Measurements from ENCODE around the gene CUL5.
"Not testable (repeated sequence)": the region's sequence is repeated elsewhere in the genome, so short reads cannot be mapped to it uniquely, and the experiment has no call there.

CUL5 gene

DNA sequence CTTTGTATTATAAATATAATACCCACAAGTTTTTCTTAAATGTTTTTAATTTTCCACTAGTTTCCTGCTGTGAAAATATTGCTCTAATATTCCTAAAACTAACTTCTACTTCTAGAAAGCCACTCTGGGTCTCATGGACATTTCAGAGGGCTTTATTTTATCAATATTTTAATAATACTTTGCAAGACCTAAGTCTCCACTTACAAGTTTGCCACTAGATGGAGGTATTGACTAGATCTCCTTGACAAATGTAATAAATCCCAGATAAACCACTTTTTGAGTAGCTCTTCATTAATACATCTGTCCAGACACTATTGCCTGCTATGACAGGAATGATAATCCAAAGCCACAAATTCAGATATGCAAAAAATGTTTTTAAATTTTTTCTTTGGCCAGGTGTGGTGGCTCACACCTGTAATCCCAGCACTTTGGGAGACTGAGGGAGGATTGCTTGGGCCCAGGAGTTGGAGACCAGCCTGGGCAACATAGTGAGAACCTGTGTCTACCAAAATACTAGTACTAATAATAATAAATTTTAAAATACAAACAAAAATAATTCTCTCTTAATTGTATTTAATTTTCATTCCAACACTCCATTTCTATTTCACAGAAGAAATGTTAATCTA is 109.2 kb downstream of the CUL5 start:
- DNase-seq, result peak; percentile 62

DNA sequence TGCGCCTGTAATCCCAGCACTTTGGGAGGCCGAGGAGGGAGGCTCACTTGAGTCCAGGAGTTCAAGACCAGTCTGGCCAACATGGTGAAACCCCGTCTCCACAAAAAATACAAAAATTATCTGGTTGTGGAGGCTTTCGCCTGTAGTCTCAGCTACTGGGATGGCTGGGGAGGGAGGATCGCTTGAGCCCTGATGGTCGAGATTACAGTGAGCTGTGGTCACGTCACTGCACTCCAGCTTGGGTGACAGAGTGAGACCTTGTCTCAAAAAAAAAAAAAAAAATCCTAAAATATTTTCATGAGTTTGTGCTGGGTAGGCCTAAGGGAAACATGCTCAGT is 112.2 kb downstream of the CUL5 start:
- not testable (repeated sequence) for DNase-seq

DNA sequence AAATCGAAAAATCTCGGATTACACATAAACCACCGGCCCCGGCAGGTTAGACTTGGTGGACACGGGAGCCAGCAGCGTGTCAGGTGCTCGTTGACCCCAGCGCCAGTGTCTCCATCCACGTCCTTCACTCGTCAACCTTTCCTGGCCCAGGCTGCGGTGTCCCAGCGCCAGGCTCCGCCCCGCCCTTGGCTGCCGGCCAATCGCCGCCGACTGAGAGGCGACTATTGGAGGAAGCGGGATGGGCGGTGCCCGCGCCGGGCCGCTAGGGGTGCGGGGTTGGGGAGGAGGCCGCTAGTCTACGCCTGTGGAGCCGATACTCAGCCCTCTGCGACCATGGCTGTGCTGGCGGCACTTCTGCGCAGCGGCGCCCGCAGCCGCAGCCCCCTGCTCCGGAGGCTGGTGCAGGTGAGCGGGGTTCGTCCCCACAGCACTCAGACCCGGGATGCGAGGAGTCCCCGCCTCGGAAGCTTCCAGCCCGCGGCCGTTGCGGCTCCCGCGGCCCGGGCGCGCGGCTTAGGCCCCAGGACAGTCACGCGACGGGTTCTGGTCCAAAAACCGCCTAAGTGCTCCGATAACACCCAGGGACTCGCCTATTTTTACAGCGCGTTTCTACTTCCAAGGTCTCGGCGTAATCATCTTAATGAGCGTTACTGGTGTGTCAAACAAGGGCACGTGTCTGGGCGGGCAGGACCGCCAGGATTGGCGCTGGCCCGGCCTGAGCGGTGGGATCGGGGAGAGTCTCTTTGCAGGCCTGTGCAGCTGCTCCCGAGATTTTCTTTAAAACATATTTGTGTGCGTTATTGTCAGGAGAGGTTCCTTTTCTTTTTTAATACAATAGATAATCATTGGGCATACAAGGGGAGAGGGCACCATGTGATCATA is 112.8 kb downstream of the CUL5 start, which contains the start of gene ACAT1:
Gene ACAT1 (plus strand): TSS at position 294 of the 882 bp plus-strand sequence. CDS start 40 bp downstream, at position 334.
- DNase-seq, result peak; percentile 91

DNA sequence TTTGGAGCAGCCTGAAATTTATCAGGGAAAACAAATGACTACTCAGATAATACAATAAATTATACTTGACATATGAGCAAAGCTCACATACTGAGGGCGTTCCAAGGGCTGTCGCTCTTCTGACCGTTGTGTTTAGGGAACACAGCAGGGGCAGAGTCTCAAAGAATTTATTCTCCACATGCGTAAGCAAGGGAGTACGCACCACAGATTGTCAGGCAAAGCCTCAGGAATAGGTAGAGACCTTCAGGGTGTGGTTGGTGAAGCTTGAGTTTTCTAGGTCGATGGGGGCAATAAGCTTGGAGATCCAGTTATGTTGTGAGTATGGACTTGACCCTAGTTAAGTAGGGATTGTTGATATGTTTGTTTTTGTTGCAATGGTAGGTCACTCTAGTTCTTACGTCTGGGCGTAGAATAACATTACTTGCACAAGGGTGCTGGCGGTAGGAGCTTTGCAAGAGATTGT is 113.5 kb downstream of the CUL5 start:
- DNase-seq, result peak; percentile 25

DNA sequence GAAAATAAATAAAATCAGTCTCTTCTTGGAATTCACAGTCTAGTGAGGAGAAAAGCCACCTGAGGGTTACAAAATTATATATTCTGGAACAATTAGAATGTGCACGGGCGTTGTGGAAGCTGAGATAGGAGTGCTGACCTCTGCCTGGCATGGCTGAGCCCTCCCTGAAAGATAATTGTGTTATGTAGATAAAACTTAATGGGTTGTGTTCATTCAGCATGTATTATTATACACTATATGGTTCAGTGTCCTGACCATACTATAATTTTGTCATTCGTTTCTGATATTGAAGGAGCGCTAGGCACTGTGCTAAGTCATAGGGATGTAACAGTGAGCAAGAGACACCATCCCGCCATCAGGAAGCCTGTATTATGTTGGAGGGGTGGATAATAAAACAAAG is 116.4 kb downstream of the CUL5 start:
- DNase-seq, result no peak

DNA sequence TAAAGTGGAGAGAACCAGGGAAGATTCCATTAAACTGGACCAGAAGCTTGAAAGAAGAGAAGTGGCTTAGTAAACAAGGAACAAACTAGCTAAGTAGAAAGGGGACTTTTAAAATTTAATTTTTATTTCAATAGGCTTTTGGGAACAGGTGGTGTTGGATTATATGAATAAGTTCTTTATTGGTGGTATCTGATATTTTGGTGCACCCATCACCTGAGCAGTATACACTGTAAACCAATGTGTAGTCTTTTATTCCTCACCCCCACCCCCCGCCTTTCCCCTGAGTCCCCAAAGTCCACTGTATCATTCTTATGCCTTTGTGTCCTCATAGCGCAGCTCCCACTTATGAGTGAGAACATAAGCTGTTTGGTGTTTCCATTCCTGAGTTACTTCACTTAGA is 120.1 kb downstream of the CUL5 start:
- no peak for DNase-seq

DNA sequence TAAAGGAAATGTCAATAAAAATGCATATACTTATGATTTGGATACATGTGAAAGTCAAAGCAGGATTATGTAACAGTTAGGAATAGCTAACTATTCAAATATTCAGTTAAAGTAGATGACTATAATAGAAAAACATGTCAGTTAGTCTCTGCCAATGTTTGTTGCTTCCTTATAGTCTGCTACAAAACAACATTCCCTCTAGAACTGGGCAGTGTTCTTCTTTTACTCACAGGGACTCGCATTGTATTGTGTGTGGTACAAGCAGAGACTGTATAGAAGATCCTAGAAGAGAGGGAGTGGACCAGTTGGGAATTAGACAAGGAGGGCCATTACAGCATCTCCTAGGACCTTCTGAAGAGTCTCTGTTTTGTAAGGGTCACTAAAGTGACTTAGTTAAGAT is 123.3 kb downstream of the CUL5 start:
- DNase-seq, result no peak

DNA sequence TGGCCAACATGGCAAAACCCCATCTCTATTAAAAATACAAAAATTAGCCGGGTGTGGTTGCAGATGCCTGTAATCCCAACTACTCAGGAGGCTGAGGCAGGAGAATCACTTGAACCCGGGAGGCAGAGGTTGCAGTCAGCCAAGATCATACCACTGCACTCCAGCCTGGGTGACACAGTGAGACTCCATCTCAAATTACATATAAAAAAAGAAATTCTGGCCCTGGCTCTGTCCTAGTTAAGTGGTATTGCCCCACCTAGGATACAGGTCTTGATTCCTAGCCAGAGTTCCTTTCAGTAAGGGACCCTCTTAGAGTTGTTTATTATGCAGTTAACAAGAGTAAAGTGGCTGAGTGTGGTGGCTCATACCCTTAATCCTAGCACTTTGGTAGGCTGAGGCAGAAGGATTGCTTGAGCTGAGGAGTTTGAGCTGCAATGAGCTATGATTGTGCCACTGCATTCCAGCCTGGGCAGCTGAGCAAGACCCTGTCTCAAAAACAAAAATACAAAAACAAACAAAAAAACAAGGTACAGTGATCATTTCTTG is 124.4 kb downstream of the CUL5 start:
- DNase-seq, result not testable (repeated sequence)

DNA sequence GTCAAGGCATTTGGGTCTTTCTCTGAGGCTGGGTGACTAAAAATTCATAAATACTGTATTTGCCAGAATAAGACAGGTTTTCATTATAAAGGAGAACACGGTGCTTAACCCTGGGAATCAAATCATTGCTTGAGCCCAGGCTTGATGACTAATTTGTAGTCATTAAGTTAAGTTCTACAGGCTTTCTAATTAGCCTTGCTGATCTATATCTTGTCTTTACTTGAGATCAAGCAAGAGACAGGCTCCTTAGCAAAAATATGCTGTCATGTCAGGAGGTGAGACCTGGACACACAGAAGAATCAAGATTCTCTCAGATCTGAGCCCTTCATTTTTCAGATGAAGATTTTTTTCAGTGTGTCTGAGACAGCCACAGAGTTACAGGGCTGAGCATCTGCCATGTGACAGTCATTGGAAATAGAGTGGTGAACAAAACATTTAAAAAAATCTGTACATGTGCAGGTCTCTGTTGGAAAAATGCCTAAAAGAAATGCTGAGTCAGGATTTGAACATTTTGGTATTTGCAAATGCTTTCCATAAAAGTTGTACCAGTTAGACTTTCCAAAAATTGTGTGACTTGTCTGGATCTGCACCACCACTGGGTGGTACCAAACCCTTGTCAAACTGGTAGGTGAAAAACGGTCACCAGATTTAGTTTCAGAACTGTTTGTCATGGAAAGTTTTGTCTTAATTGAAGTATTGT is 127.3 kb downstream of the CUL5 start:
- peak; percentile 39 for DNase-seq

DNA sequence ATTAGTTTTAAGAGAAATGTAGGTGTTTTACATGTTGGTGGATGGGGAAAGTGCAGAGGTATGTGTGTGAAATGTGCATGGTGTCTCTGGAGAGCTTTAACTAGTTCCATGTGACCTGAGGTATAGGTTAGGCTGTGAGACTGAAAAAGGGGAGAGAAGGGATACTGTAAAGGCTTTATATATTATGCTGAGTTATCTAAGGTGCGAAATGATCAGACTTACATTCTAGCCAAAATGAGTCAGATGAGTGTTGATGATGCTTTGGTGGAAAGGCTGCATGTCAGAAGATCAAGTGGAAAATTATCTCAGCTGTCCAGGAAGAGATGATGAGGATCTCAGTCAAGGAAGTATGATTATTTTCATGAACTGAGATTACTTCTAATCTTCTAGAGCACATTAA is 128.5 kb downstream of the CUL5 start:
- DNase-seq, result no peak

DNA sequence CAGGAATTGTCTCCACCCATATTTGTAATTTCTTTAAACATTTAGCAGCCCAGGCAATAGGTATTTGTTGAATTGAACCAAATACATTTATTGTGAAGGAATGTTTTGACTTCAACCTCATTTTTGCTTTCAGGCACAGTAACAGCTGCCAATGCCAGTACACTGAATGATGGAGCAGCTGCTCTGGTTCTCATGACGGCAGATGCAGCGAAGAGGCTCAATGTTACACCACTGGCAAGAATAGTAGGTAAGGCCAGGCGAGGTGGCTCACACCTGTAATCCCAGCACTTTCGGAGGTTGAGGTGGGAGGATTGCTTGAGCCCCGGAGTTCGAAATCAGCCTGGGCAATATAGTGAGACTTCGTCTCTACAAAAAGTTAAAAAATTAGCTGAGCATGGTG is 133.6 kb downstream of the CUL5 start:
- no peak for DNase-seq

DNA sequence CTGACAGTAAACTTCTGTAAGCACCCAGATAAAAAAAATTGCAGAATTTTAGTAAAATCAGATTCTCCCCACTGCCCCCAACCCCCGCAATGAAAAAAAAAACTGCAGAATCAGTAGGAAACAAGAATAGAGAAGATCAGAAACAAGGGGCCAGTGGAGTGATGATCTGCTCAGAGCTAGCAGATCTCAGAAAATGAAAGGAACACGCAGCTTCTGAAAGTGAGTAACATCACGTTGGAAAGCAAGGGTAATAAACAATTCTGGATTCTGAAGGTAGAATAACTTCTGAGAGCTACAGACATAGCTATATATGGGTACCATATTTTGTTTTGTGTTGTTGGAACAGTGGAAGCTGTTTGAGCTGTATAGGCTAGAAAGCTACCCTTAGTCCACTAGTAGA is 135.9 kb downstream of the CUL5 start:
- DNase-seq, result no peak

DNA sequence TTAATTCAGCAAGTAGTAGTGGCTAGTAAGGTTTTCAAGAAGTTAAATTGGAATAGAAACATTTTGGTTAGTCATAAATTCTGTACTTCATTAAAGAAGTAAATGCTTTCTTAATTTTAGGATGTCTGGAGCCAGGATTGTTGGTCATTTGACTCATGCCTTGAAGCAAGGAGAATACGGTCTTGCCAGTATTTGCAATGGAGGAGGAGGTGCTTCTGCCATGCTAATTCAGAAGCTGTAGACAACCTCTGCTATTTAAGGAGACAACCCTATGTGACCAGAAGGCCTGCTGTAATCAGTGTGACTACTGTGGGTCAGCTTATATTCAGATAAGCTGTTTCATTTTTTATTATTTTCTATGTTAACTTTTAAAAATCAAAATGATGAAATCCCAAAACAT is 138.5 kb downstream of the CUL5 start:
- no peak for DNase-seq

DNA sequence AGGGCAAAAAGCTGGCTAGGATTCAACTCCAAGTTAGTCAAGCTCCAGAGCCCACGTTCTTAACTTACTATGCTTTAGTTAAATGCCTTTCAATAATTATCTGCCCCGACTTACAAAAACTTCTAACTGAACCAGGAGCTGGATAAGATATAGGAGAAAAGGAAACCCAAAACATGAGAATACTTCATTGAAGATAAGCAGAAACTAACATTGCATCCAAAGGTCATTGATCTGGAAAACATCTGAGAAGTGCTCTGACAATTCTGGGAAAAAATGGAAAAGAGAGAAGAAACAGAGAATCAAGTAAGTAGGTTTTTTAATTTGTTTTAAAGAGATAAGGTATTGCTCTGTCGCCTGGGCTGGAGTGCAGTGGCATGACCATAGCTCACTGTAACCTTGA is 139.9 kb downstream of the CUL5 start:
- no peak for DNase-seq

DNA sequence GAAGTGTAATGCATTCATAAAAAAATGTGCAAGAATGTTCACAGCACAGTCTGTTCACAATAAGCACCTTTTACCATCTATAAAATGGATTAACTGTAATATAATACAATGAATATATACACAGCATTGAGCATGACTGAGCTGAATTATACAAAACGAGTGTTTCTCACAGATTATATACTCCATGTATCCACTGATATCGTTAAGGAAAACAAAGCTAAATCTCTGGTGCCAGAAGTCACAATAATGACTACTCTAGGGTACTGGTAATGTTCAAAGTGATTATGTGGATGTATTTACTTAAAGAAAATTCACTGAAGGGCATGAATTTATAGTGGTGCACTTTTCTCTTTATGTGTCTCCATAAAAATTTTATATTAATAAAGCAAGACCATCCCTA is 145.9 kb downstream of the CUL5 start:
- DNase-seq, result no peak
